Stomach (tissue), 4 donors: ENCODE data around the gene POGK.

Source experiments
- CTCF ChIP-seq, 7 experiments: fragments of 450-650 bp in 4 of 7; fragments of 200-600 bp in 3 of 7; sonication (generic) in 3 of 7; IDR thresholded peaks; one replicate each; pipeline ENCODE4 v1.5.1; 2016 to 2019; ENCODE audit warnings: antibody characterized with exemption in 7 of 7, control low read depth in 2 of 7, mild to moderate bottlenecking in 1 of 7
- EP300 ChIP-seq: sonication (generic); formaldehyde crosslinking; IDR thresholded peaks from one replicate; pipeline ENCODE4 v1.6.1; 2017; ENCODE audit warnings: antibody characterized with exemption
- POLR2AphosphoS5 ChIP-seq, 3 donors: sonication (generic); formaldehyde crosslinking; IDR thresholded peaks; one replicate each; pipeline ENCODE4 v1.6.1; 2016; ENCODE audit warnings: antibody characterized with exemption in 3 of 3

GRCh38 chr1:166874464-166874863, 35.2 kb downstream of the POGK start:
- TF ChIP-seq CTCF (IDR thresholded peaks at IDR 0.05) (no peak), POLR2AphosphoS5 (IDR thresholded peaks at IDR 0.05) (no peak), EP300 (no peak)
